Endothelial cell (in vitro differentiated cells): ENCODE data around the gene GNAT2. TPM values are rescaled to one million over a fixed set of nuclear protein-coding genes. Genes with fewer than 3 reads are reported as not detected.

Source experiments
- DNase-seq: peaks from one replicate; pipeline ENCODE4 v3.0.0; 2021; ENCODE audit warnings: low spot score
- H3K27ac Mint-ChIP-seq: one replicate; pipeline ENCODE4 v1.8.0; 2021; ENCODE audit warnings: mixed read lengths, inconsistent platforms; ENCODE audit not compliant: unreplicated experiment
- H3K27me3 Mint-ChIP-seq: one replicate; pipeline ENCODE4 v1.8.0; 2021; ENCODE audit warnings: mild to moderate bottlenecking, moderate library complexity, mixed read lengths, inconsistent platforms; ENCODE audit not compliant: unreplicated experiment
- H3K36me3 Mint-ChIP-seq: one replicate; pipeline ENCODE4 v1.8.0; 2021; ENCODE audit warnings: mild to moderate bottlenecking, low read depth, mixed read lengths, inconsistent platforms; ENCODE audit not compliant: unreplicated experiment
- H3K4me1 Mint-ChIP-seq: one replicate; pipeline ENCODE4 v1.8.0; 2021; ENCODE audit warnings: mild to moderate bottlenecking, mixed read lengths, inconsistent platforms; ENCODE audit not compliant: unreplicated experiment
- H3K4me3 Mint-ChIP-seq: one replicate; pipeline ENCODE4 v1.8.0; 2021; ENCODE audit warnings: mild to moderate bottlenecking, mixed read lengths, inconsistent platforms; ENCODE audit not compliant: unreplicated experiment
- H3K9me3 Mint-ChIP-seq: one replicate; pipeline ENCODE4 v1.8.0; 2021; ENCODE audit warnings: mixed read lengths, inconsistent platforms; ENCODE audit not compliant: unreplicated experiment
- total RNA-seq: library from RNA; stranded (reverse); fragmentation: NEBNext Ultra II Directional; extraction: Animal tissue kit (Norgen Biotek cat#: 25700); gene quantifications from one replicate; pipeline ENCODE4 v1.2.1, GENCODE V29; 2021; ENCODE audit not compliant: unreplicated experiment
- TF ChIP-seq, protein P1 (sequence below): fragments of 200-600 bp; sonication (generic); IDR thresholded peaks from one replicate; pipeline ENCODE4 v1.5.0; 2021; ENCODE audit warnings: antibody characterized with exemption; ENCODE audit not compliant: unreplicated experiment

Gene GNAT2
- total RNA-seq, 1 donor from 2014 or later, result 0.26 TPM

DNA sequence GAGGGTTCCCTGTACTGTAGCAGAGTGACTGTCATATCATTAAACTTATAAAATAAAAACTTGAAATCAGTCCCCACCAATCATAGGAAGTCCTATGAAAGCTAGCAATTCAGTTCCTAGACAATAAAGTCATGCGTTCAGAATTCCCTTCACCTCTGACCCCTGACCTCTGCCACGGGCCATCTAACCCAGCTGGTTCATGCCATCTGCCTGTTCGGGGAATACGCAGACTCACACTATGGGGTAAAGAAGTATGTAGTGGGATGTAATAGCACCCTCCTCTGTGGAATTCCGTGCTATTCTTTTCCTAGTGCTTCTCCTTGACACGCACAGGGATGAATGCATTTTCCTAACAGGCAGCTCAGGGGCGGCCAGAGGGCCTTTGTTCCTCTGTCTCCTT is 38.6 kb upstream of the GNAT2 start:
- H3K27ac Mint-ChIP-seq, result no peak overlapping the region
- peaks cover 8% of the 10 kb centered on the region for H3K27me3 Mint-ChIP-seq
- no peak for DNase-seq
- no peak overlapping the region for H3K4me3 Mint-ChIP-seq
- peaks cover 17% of the 10 kb centered on the region for H3K4me1 Mint-ChIP-seq
- TF ChIP-seq, protein P1, sequence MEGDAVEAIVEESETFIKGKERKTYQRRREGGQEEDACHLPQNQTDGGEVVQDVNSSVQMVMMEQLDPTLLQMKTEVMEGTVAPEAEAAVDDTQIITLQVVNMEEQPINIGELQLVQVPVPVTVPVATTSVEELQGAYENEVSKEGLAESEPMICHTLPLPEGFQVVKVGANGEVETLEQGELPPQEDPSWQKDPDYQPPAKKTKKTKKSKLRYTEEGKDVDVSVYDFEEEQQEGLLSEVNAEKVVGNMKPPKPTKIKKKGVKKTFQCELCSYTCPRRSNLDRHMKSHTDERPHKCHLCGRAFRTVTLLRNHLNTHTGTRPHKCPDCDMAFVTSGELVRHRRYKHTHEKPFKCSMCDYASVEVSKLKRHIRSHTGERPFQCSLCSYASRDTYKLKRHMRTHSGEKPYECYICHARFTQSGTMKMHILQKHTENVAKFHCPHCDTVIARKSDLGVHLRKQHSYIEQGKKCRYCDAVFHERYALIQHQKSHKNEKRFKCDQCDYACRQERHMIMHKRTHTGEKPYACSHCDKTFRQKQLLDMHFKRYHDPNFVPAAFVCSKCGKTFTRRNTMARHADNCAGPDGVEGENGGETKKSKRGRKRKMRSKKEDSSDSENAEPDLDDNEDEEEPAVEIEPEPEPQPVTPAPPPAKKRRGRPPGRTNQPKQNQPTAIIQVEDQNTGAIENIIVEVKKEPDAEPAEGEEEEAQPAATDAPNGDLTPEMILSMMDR, result no peak
- H3K9me3 Mint-ChIP-seq, result no peaks in the 10 kb centered on the region
- peaks cover 5% of the 10 kb centered on the region for H3K36me3 Mint-ChIP-seq

DNA sequence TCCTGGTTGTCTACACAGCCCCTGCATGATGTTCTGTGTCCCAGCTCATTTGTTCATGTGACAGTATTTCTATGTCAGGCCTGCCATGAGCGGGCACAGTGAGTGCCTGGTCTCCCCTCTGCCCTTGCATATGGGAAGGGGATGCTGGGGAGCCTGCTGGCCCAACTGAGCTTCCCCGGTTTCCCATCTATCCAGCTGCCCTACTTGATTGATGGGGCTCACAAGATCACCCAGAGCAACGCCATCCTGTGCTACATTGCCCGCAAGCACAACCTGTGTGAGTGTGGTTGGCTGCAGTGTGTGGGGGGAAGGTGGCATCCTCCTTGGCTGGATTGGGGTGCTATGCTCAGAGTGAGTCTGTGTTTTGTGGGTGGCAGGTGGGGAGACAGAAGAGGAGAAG is 38.0 kb upstream of the GNAT2 start:
- no peak overlapping the region for H3K27ac Mint-ChIP-seq
- peaks cover 17% of the 10 kb centered on the region for H3K4me1 Mint-ChIP-seq
- peaks cover 5% of the 10 kb centered on the region for H3K36me3 Mint-ChIP-seq
- peaks cover 8% of the 10 kb centered on the region for H3K27me3 Mint-ChIP-seq
- no peak for DNase-seq
- TF ChIP-seq, protein P1, result no peak
- no peak overlapping the region for H3K4me3 Mint-ChIP-seq
- no peaks in the 10 kb centered on the region for H3K9me3 Mint-ChIP-seq

DNA sequence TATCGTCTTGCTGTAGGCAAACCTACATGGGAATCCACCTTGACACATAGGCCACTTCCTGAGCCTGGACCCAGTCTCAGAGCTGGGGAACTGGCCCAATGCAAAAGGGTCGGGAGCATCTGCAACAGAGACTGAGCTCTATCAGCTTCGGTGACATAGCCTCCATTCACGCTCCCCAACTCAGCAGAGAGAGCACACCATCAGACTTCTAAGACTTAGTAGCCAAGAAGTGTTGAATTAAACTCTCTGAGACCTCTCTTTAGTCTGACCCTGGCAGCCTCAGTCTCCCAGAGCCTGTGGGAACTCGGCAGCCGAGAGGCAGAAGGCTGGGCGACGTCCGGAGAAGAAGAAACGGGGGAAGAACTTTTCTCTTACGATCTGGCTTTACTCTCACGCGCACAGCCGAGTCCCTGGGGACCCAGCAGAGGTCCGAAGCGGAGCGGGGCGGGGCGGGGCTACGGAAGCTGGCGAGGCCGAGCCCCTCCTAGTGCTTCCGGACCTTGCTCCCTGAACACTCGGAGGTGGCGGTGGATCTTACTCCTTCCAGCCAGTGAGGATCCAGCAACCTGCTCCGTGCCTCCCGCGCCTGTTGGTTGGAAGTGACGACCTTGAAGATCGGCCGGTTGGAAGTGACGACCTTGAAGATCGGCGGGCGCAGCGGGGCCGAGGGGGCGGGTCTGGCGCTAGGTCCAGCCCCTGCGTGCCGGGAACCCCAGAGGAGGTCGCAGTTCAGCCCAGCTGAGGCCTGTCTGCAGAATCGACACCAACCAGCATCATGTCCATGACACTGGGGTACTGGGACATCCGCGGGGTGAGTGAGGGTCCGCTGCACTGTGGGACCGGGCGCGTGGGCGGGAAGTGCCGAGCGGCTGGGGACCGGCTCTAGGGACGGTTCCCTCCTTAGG is 36.5 kb upstream of the GNAT2 start, which contains the start of gene GSTM4:
Gene GSTM4 (plus strand): TSS at position 485 of the 905 bp plus-strand sequence. CDS start 291 bp downstream, at position 776.
- no peak within 1 kb of the TSS for H3K27ac Mint-ChIP-seq
- H3K4me1 Mint-ChIP-seq, result peaks cover 17% of the 10 kb centered on the region
- DNase-seq, result peak; percentile 63
- H3K36me3 Mint-ChIP-seq, result peaks cover 5% of the 10 kb centered on the region
- H3K4me3 Mint-ChIP-seq, result peak within 1 kb of the TSS; percentile 93
- TF ChIP-seq, protein P1, result no peak
- peaks cover 6% of the 10 kb centered on the region for H3K27me3 Mint-ChIP-seq
- no peaks in the 10 kb centered on the region for H3K9me3 Mint-ChIP-seq

DNA sequence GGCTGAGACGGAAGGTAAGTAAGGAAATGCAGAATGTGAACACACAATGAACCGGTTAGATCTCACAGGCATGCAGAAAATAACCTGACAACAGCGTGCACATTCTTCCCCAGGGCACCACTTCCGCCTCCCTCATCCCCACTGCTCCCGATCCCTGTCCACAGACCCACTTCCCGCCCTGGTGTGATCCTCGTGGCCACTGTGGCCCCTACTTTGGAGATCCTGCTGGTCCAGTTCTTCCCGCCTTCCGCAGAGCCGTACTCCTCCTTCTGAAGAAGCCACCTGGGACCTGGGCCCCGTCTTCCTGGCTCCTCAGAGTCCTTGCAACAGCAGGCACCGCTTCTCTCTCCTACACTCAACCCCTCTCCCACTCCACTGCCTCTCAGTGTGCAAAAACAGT is 35.1 kb upstream of the GNAT2 start:
- H3K27ac Mint-ChIP-seq, result no peak overlapping the region
- H3K4me3 Mint-ChIP-seq, result no peak overlapping the region
- peaks cover 4% of the 10 kb centered on the region for H3K27me3 Mint-ChIP-seq
- H3K36me3 Mint-ChIP-seq, result peaks cover 5% of the 10 kb centered on the region
- TF ChIP-seq, protein P1, result no peak
- no peaks in the 10 kb centered on the region for H3K9me3 Mint-ChIP-seq
- DNase-seq, result no peak
- peaks cover 17% of the 10 kb centered on the region for H3K4me1 Mint-ChIP-seq

DNA sequence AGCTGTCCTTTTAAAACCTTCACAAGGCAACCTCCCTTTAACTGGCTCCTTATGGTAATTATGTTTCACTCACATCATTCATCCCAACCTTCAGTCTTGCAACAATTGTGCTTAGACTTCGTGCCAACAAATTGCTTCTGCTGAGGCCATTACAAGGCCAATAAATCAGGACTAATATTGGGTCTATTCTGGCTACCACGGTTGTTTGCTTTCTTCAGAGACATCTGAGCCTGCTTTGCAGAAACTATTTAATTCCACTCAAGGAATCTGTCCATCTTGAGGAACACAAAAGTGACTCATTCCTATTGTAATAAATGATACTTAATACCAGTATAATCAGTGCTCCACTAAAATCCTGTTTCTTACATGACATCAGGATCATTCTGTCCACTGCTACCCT is 33.9 kb upstream of the GNAT2 start:
- TF ChIP-seq, protein P1, result no peak
- no peaks in the 10 kb centered on the region for H3K36me3 Mint-ChIP-seq
- DNase-seq, result no peak
- H3K4me3 Mint-ChIP-seq, result no peak overlapping the region
- H3K4me1 Mint-ChIP-seq, result peaks cover 13% of the 10 kb centered on the region
- no peak overlapping the region for H3K27ac Mint-ChIP-seq
- no peaks in the 10 kb centered on the region for H3K9me3 Mint-ChIP-seq
- H3K27me3 Mint-ChIP-seq, result peaks cover 1% of the 10 kb centered on the region
